AG04450 (cell line): Measurements from ENCODE around the gene MBD4. TPM values are rescaled to one million over a fixed set of nuclear protein-coding genes. Genes with fewer than 3 reads are reported as not detected.

Experiments used
- CTCF ChIA-PET: fragments of 300-600, 350-600 bp; formaldehyde crosslinking; extraction: SDS; loops from one replicate; lab custom pipeline; 2022; ENCODE audit warnings: antibody characterized with exemption, inconsistent platforms; lab: Charles Lee
- POLR2A ChIA-PET: fragments of 350-600 bp; formaldehyde crosslinking; extraction: SDS; loops from one replicate; lab custom pipeline; 2021; ENCODE audit warnings: antibody characterized with exemption, inconsistent platforms; lab: Yijun Ruan, JAX
- DNase-seq: peaks from one replicate; pipeline ENCODE4 v3.0.0-alpha.2; 2011; ENCODE audit warnings: low read depth, low spot score
- H3K27ac ChIP-seq: one replicate; pipeline ENCODE4 v1.5.1; 2012; ENCODE audit warnings: low read depth, low read length, control low read depth
- H3K27me3 ChIP-seq: one replicate; pipeline ENCODE4 v1.6.0; 2012; ENCODE audit warnings: low read length; ENCODE audit not compliant: control insufficient read depth, insufficient read depth
- H3K4me3 ChIP-seq: 2 replicates; pipeline ENCODE4 v1.5.1; 2011; ENCODE audit warnings: mild to moderate bottlenecking, low read depth, low read length, control low read depth
- H3K9me3 ChIP-seq: 2 replicates; pipeline ENCODE4 v1.5.1; 2012; ENCODE audit warnings: low read length; ENCODE audit not compliant: control insufficient read depth, insufficient read depth
- CTCF ChIP-seq: IDR thresholded peaks from 2 replicates; pipeline ENCODE4 v1.5.1; 2011; ENCODE audit warnings: low read depth, low read length, control low read depth, inconsistent platforms
- polyA plus RNA-seq: library from polyadenylated mRNA; depleted of rRNA; stranded (reverse); fragments of >200 nt; gene quantifications from 2 replicates; pipeline ENCODE4 v1.2.3, GENCODE V29; 2011

MBD4 gene
- polyA plus RNA-seq, 1 experiment, result 35.6 TPM

- no peaks in the 10 kb centered on the region for H3K27me3 ChIP-seq
- ChIA-PET POLR2A (no interaction called here), CTCF (interaction anchor here (0.8 to 2.6 kb wide), 2 partner anchors 51 to 56 kb away, joined by 3 to 14 read pairs; no protein-coding TSS in a partner anchor)
- H3K4me3 ChIP-seq, result no peak overlapping the region
- no peak for DNase-seq
- TF ChIP-seq CTCF, result no peak
- no peaks in the 10 kb centered on the region for H3K9me3 ChIP-seq
- no peak overlapping the region for H3K27ac ChIP-seq
These were observed 5.6 kb downstream of the MBD4 start for GRCh38 chr3:129434140-129434539.

- Histone ChIP-seq H3K4me3 (no peak overlapping the region), H3K9me3 (no peaks in the 10 kb centered on the region), H3K27me3 (no peaks in the 10 kb centered on the region), H3K27ac (no peak overlapping the region)
- DNase-seq, result no peak
- TF ChIP-seq CTCF, result no peak
- ChIA-PET CTCF (interaction anchor here (0.7 to 2.6 kb wide), 3 partner anchors 50 to 485 kb away, joined by 3 to 14 read pairs (median 3); no protein-coding TSS in a partner anchor), POLR2A (no interaction called here)
These were observed 6.2 kb downstream of the MBD4 start for GRCh38 chr3:129433565-129433964.

GRCh38 chr3:129432671-129433070 is 7.1 kb downstream of the MBD4 start:
- no peak for TF ChIP-seq CTCF
- no peak for DNase-seq
- CTCF ChIA-PET, result interaction anchor here (0.6 to 1.0 kb wide), 2 partner anchors 32 to 324 kb away, joined by 5 to 6 read pairs; no protein-coding TSS in a partner anchor
- POLR2A ChIA-PET, result no interaction called here
- no peak overlapping the region for H3K4me3 ChIP-seq
- H3K27ac ChIP-seq, result no peak overlapping the region
- H3K27me3 ChIP-seq, result peaks cover 3% of the 10 kb centered on the region
- no peaks in the 10 kb centered on the region for H3K9me3 ChIP-seq

- no peak for DNase-seq
- Histone ChIP-seq H3K27ac (peak overlapping the region; percentile 21), H3K4me3 (no peak overlapping the region), H3K9me3 (no peaks in the 10 kb centered on the region), H3K27me3 (peaks cover 3% of the 10 kb centered on the region)
- ChIA-PET CTCF (no interaction called here), POLR2A (no interaction called here)
- TF ChIP-seq CTCF, result no peak
These were observed 7.7 kb downstream of the MBD4 start for GRCh38 chr3:129432036-129432435.

GRCh38 chr3:129429602-129430001 is 10.1 kb downstream of the MBD4 start:
- TF ChIP-seq CTCF, result no peak
- no peak for DNase-seq
- ChIA-PET CTCF (interaction anchor here (1.2 to 1.8 kb wide), 2 partner anchors 44 to 46 kb away, joined by 3 to 8 read pairs; no protein-coding TSS in a partner anchor), POLR2A (interaction anchor here (0.6 to 3.2 kb wide), 3 partner anchors 10 to 682 kb away, joined by 3 to 34 read pairs (median 7); partner anchors contain the start of genes IFT122 and MBD4)
- Histone ChIP-seq H3K27ac (no peak overlapping the region), H3K4me3 (no peak overlapping the region), H3K9me3 (no peaks in the 10 kb centered on the region), H3K27me3 (peaks cover 3% of the 10 kb centered on the region)
